H7 (cell line): ENCODE results near the gene NR3C2. TPM values are rescaled to one million over a fixed set of nuclear protein-coding genes. Genes with fewer than 3 reads are reported as not detected.

Source experiments
- DNase-seq: peaks from one replicate; pipeline ENCODE4 v3.0.0; 2012
- H3K27me3 ChIP-seq: 2 replicates; pipeline ENCODE4 v1.6.0; 2011; ENCODE audit warnings: mild to moderate bottlenecking, low read length; ENCODE audit not compliant: control insufficient read depth, insufficient read depth
- H3K36me3 ChIP-seq: replicated peaks from 2 replicates; pipeline ENCODE4 v1.5.1; 2011; ENCODE audit warnings: low read length; ENCODE audit not compliant: control insufficient read depth, insufficient read depth
- H3K4me3 ChIP-seq: 2 replicates; pipeline ENCODE4 v1.5.1; 2011; ENCODE audit warnings: low read depth, mild to moderate bottlenecking, control low read depth, low read length, moderate library complexity; ENCODE audit not compliant: insufficient read depth
- total RNA-seq: library from RNA; depleted of rRNA; stranded (reverse); fragments of >200 nt; shearing (Covaris generic); gene quantifications from 2 replicates; pipeline ENCODE4 v1.2.3, GENCODE V29; 2014

Gene NR3C2
- total RNA-seq, 1 experiment from 2014 or later, result 0.55 TPM

DNA sequence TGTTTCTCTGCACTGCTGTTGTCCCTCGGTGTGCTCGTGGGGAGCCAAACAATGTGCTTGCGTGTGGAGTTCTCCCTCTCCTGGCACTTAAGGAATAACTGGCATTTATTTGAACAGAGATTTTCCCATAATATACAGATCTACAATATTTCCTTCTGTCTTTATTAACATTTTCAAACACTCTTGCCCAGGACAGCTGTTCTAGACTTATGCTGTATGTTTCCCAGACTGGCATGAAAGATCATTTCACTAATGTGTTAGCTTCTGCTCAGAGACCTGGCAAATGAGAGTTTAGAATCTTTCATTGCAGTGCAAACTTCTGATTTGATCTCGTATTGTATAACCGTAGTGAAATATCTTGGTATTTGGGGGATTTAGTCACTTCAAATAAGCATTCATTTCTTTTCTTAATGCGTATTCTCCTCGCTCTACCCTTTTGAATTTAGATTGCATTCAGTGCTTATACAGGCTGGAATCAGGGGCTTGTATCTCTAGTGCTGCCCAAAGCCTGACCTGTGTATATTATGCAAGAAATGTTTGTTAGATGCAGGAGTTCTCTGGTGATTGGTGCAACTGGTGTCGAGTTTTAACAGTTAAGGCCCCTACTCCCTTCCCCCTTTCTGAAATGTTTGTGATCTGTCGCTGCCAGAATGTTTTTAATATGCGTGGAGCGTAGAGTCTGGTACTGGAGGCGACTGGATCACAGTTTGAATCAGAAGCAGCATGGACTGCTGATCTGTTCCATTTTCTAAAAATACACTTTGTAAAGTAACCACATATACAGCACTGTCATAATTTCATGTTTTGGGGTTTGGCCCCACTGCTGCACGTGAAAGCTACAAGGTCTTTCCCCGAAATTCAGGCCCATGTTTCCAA lies 384.0 kb downstream of the NR3C2 start:
- no peak for DNase-seq
- no peaks in the 10 kb centered on the region for H3K36me3 ChIP-seq
- H3K27me3 ChIP-seq, result no peaks in the 10 kb centered on the region
- H3K4me3 ChIP-seq, result no peak overlapping the region

DNA sequence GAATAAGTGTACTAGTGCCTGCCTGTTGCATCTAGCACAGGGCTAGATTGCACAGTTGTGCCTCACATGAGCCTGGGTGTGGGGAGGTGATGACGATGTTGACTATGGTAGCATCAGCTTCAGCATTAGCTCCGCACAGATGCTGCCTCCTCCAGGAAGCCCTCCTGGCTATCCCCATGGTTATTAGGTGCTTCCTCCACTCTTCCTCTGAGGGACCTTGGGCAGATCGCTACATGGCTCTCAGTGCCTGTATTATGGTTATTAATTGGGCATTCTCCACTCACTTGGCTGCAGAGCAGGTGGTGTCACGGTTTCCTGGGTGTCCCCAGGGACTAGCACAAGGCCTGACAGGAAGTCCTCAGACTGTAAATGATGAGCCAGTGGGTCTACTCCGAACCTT lies 384.7 kb downstream of the NR3C2 start:
- Histone ChIP-seq H3K4me3 (no peak overlapping the region), H3K27me3 (no peaks in the 10 kb centered on the region), H3K36me3 (no peaks in the 10 kb centered on the region)
- DNase-seq, result no peak

DNA sequence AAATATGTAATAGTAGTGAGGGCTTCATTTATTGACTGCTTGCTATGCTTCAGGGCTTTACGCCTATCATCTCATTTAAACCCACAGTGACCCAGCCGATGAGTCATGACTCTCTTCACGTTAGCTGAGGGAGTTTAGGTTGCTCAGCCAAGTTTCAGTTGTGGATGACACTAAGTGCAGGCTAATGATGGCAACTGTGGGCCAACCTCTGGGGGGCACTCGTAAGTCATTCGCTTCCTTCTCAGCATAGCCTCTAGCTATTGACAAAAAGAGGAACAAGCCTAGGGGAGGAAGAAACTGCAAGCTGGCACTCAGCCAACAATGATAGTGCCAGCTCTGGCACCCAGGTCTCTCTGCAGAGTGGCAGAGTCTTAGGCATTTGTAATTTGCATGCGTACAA lies 385.3 kb downstream of the NR3C2 start:
- Histone ChIP-seq H3K36me3 (no peaks in the 10 kb centered on the region), H3K4me3 (no peak overlapping the region), H3K27me3 (no peaks in the 10 kb centered on the region)
- peak; percentile 38 for DNase-seq

DNA sequence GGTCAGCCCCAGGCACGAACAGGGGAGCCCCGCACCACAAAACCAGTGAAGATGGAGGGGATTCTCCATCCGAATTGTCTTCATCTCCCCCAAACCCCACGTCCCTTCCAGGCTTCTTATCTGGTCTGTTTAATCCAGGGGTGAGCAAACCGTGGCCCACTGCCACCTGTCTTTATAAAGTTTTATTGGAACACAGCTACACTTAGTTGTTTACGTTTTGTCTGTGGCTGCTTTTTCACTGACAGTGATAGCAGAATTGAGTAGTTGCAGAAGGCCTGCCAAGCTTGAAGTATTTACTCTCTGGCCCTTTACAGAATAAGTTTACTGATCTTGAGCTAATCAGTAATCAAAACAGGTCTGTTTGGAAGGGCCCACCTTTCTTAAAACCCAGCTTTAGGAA lies 386.4 kb downstream of the NR3C2 start:
- Histone ChIP-seq H3K27me3 (no peaks in the 10 kb centered on the region), H3K36me3 (no peaks in the 10 kb centered on the region), H3K4me3 (no peak overlapping the region)
- DNase-seq, result no peak

DNA sequence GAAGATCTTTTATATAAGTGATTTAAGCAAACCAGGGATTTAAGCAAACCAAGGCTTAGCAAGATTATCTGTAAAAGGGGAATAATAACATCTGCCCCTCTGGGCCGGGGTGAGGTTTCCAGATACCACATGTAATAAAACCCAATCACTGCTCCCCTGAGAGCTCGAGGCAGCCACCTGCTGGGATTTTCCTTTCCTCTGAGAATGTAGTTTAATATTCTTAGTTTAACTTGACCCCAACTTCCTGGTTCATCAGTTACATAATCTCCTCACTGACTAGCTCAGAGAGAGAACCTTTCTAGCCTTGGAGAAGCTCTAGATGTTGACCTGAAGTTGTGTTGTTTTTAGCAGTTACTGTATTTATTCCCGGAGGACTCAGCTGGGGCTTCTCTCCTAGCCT lies 387.9 kb downstream of the NR3C2 start:
- Histone ChIP-seq H3K27me3 (no peaks in the 10 kb centered on the region), H3K4me3 (no peak overlapping the region), H3K36me3 (no peaks in the 10 kb centered on the region)
- DNase-seq, result no peak

DNA sequence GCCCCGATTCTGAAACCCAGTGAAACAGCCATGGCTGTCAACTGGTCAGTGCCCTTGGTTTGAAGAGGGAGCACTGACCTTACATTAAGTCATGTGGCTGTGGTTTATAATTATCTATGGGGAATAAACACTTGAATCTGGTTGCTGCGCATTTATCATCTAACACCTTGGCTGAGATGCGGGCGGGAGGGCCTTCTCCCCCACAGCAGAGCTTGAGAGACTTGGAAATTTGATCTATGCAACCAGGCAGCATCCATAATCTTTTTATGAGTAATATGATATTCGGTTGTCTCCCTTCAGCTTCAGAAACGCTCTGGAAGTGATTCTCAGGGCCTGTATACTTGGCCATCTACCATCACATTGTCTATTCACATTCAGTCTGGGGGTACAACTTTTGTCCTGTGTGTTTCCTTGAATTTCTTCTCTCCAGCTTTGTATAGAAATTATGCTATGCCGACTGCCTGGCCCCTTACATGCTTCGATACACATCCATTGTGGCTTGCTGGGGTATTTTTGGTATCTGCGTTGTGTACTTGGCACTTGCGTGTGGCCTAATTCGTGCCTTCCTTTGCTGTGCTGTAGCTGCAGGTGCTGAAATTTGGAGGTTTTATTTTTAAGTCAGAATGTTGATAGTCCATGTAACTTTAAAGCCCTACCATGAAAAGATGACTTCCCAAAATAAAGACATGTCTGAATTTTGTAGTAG lies 388.8 kb downstream of the NR3C2 start:
- no peak for DNase-seq
- H3K27me3 ChIP-seq, result no peaks in the 10 kb centered on the region

DNA sequence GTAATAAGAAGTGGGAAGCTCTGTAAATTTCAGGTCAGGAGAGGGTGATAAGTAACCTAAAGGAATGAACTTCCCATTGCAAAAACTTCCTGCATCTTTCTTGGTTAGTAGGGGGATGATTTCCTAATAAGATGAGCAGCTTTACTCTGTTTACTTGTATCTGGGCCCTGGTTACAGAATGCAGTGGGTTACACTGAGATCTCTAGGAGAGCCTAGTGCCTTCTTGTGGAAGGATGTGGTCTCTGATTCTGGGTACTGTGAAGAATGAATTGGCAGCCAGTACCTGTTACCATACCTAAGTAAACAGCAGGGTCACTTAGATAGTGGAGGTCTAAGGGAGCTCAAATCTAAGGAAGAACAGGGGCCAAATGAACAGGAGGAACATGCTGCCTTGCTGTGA lies 389.8 kb downstream of the NR3C2 start:
- Histone ChIP-seq H3K36me3 (no peaks in the 10 kb centered on the region), H3K27me3 (no peaks in the 10 kb centered on the region), H3K4me3 (no peak overlapping the region)
- DNase-seq, result no peak

More for the DNA sequence above, 388.8 kb downstream of the NR3C2 start:
- H3K4me3 ChIP-seq, result no peak overlapping the region
- H3K36me3 ChIP-seq, result no peaks in the 10 kb centered on the region

DNA sequence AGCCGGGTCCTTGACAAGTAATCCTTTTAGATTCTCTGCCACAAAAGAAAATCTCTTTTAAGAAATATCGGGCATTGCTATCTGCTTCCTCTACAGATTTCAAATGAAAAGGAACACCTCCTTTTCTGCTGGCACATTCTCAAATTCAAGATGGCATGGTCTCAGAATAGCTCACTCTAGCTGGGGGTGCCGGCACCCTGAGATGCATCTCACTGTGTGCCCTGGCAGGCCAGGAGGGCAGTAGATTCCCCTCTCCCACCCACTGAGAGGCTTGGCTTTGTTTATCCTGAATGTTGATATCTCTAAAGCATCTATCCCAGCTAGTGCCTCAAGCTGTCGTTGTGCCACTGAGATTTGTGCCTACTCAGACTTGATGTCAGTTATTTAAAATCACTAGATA lies 390.8 kb downstream of the NR3C2 start:
- H3K36me3 ChIP-seq, result no peaks in the 10 kb centered on the region
- DNase-seq, result no peak
- H3K27me3 ChIP-seq, result no peaks in the 10 kb centered on the region
- no peak overlapping the region for H3K4me3 ChIP-seq

DNA sequence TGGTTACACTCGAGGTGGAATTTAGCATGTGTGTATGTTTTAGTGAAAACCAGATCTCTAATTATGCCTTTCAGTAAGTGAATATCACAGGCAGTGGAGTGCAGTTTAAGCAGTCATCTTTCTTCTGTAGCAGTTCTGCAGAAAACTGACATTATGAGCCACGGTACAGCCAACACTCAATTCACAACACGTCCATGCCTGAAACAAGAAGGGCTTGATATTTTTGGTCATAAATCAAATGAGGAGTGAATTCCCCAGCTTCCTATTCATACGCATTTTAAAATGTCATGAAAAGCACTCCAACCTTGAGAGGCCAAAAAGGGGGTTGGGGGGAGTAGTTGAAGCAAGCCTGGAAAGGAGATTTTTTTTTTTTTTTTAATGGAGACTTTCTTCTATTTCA lies 393.6 kb downstream of the NR3C2 start:
- H3K36me3 ChIP-seq, result no peaks in the 10 kb centered on the region
- DNase-seq, result no peak
- H3K27me3 ChIP-seq, result no peaks in the 10 kb centered on the region
- H3K4me3 ChIP-seq, result no peak overlapping the region

DNA sequence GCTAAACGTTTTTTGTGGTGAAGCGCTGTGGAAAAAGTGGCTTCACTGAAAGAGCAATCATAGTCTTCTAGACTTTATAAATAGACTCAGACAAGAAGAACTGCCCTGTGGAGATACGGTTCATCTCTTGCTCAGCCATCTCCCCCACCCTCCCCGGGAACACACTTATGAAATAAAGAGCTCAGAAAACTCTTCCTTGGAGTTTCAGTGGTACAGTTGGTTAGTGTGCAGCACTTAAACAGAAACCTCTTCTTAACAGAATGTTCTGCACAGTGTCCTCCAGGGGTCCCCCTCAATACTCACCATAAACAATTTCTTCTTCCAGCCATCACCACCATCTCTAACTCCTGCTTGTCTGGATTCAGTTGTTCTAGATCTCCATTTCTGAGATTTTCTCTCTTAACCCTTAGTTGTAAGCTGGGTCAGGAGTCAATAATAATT lies 397.3 kb downstream of the NR3C2 start:
- Histone ChIP-seq H3K36me3 (no peaks in the 10 kb centered on the region), H3K27me3 (no peaks in the 10 kb centered on the region), H3K4me3 (no peak overlapping the region)
- no peak for DNase-seq

DNA sequence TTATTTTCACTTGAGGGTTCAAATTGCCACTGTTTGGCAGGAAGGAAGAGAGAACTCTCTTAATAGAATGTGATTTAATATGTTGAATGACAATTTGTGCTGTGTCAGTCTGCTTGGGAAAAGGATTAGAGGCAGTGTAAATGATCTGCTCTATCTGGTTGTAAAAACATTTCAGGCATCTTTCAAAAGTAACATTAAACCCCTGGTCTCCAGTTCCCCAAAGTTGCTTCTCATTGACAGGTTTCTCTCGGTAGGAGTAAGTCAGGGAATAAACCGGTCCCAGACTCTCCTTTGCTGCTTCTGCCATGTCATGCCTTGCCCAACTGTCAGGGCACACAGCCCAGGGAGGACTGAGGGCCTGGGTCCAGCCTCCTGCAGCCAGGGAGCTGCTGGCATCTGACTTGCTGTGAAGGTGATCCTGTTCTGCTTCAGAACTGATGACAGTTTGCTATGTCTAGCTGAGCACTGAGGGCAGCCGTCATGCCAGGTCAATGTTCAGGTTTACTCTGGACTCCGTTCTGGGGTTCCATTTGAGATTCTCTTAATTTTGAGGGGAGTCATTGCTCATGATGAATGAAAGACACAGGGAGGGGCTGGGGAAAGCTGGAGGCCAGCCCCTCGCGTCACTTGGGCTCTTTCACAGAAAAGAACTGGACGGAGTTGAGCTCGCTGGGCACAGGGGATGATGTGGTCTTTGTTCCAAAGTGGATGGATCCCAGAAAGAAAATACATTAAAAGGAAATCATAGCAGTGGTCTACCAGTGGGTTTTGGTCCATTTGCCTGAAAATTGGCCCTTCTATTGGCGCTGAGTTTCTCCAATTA lies 397.9 kb downstream of the NR3C2 start:
- H3K27me3 ChIP-seq, result no peaks in the 10 kb centered on the region
- H3K4me3 ChIP-seq, result no peak overlapping the region
- no peak for DNase-seq
- no peaks in the 10 kb centered on the region for H3K36me3 ChIP-seq

DNA sequence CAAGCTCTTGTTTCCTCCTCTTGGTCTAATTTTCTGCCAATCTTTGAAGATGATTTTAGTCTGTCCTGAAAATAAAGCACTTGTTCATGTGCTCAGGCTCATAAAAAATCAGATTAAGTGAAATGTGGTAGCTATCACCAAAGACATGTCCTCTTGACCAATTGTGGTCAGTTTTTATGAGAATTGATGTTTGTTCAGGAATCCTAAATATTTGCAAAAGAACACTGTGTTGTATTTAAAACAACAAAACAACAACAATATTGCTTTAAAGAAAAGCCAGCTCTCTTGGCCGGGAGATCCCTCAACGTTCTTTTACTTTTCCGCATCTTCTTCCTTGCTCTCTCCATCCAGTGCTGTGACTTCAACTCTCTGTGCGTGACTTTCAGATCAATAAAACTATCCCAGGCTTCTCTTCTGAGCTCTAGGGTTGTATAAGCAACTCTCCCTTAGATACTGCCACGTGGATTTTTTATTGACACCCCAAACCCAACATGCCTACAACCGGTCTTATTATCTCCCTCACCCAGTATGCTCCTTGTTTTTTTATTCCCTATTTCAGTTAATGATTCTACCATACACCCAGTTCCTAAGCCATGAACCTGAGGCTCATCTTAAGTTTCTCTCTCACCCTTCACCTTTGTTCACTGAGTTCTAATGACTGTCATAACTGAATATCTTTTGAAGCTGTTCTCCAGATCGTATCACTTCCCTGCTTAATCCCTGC lies 400.4 kb downstream of the NR3C2 start:
- H3K36me3 ChIP-seq, result no peaks in the 10 kb centered on the region
- no peak for DNase-seq
- no peak overlapping the region for H3K4me3 ChIP-seq

DNA sequence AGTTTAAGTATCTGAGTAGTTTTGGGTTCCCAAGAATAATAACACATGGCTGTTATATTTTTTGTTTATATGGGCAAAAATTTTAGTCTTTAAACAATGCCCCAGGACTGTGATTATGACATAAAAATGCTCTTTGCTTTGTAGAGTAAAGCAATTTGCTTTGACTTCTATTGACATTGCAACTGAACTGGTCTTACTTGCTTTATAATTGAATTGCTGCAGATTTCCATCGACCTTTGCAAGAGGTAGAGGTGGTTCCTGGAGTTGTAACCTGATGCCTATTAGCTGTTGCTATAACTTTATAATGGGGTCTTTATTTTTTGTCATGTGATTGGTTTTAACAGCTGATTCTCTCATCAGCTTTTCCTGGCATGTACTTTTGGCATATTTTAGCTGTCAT lies 407.4 kb downstream of the NR3C2 start:
- no peak for DNase-seq
- Histone ChIP-seq H3K36me3 (no peaks in the 10 kb centered on the region), H3K4me3 (no peak overlapping the region), H3K27me3 (no peaks in the 10 kb centered on the region)

More for the DNA sequence above, 400.4 kb downstream of the NR3C2 start:
- no peaks in the 10 kb centered on the region for H3K27me3 ChIP-seq

DNA sequence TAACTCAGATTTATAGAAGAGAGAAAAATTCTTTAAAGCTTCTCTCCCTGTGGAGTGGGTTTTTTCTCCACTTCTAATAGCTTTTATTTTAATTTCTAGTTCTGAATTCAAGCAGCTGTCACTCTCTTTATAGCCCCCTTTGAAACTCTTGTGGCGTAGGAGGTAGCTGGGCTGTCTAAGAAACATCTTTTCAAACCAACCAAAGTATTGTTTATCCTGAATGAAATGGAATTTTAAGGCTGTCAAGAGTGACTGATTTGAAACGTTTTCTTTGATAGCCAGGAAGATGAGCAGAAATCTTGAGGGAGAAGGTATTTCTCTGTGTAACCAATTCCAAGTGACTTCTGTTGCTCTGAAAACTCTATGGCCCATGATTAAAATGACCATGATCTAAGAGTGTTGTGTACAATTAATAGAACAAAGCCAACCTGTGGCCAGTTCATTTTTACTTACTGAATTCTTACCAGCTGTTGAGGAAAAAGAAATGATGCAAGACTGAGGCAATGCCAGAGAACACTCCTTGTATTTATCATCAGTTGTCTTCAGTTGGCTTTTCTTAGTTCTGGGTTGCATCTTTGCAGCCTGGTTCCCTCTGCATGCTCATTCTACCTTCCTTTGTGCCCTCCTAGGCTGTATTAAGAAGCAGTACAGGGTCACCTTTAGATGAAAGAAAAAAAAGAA lies 411.9 kb downstream of the NR3C2 start:
- Histone ChIP-seq H3K4me3 (no peak overlapping the region), H3K27me3 (no peaks in the 10 kb centered on the region), H3K36me3 (no peaks in the 10 kb centered on the region)
- DNase-seq, result no peak
